CD4-positive, alpha-beta T cell (primary cell): ENCODE data around the gene ORM1. TPM values are rescaled to one million over a fixed set of nuclear protein-coding genes. Genes with fewer than 3 reads are reported as not detected.

ENCODE experiments used
- ATAC-seq: fragments of 200-7000 bp; cut with Tn5 transposase; one replicate; pipeline ENCODE4 v1.10.0; 2022; ENCODE audit warnings: mild to moderate bottlenecking; ENCODE audit not compliant: poor library complexity
- CTCF ChIA-PET: fragments of 350-600 bp; sonication (Branson Sonifier 250); formaldehyde crosslinking; loops from one replicate; lab custom pipeline; 2021; ENCODE audit warnings: antibody characterized with exemption, inconsistent platforms; lab: Charles Lee
- POLR2A ChIA-PET: fragments of 350-600 bp; sonication (Branson Sonifier 250); formaldehyde crosslinking; loops from one replicate; lab custom pipeline; 2021; ENCODE audit warnings: antibody characterized with exemption, inconsistent platforms; lab: Charles Lee
- DNase-seq, 14 experiments: peaks; one replicate each; pipeline ENCODE4 v3.0.0-alpha.2; 2013 to 2020; ENCODE audit warnings: mixed read lengths in 2 of 14
- H3K27ac ChIP-seq, 2 donors: one replicate each; pipeline versions ENCODE4 v1.5.1 to v1.7.0; 2013; ENCODE audit warnings: low read length in 2 of 2, low read depth in 1 of 2, mild to moderate bottlenecking in 1 of 2
- H3K27me3 ChIP-seq, 2 experiments: 1 replicate in 1 of 2; 2 replicates in 1 of 2; pipeline versions ENCODE4 v1.6.1 to v1.7.0; 2013; ENCODE audit warnings: low read length in 2 of 2, control low read depth in 1 of 2, mild to moderate bottlenecking in 1 of 2, moderate library complexity in 1 of 2; ENCODE audit not compliant: insufficient read depth in 2 of 2, control insufficient read depth in 1 of 2
- H3K36me3 ChIP-seq: one replicate; pipeline ENCODE4 v1.6.1; 2013; ENCODE audit warnings: low read length, control low read depth; ENCODE audit not compliant: insufficient read depth
- H3K4me1 ChIP-seq: one replicate; pipeline ENCODE4 v1.6.1; 2013; ENCODE audit warnings: low read length, control low read depth; ENCODE audit not compliant: insufficient read depth
- H3K4me3 ChIP-seq: one replicate; pipeline ENCODE4 v1.5.1; 2013; ENCODE audit warnings: mild to moderate bottlenecking, low read length, moderate library complexity
- H3K9me3 ChIP-seq, 2 experiments: 1 replicate in 1 of 2; 2 replicates in 1 of 2; pipeline versions ENCODE4 v1.6.1 to v1.7.0; 2013; ENCODE audit warnings: low read length in 2 of 2, mild to moderate bottlenecking in 2 of 2, control low read depth in 1 of 2, moderate library complexity in 1 of 2; ENCODE audit not compliant: control insufficient read depth in 1 of 2, insufficient read depth in 1 of 2
- H3K27ac Mint-ChIP-seq: one replicate; pipeline ENCODE4 v1.8.0; 2020; ENCODE audit warnings: mixed read lengths
- H3K27me3 Mint-ChIP-seq: one replicate; pipeline ENCODE4 v1.8.0; 2021; ENCODE audit warnings: mixed read lengths
- H3K36me3 Mint-ChIP-seq: one replicate; pipeline ENCODE4 v1.8.0; 2021; ENCODE audit warnings: low read depth, mixed read lengths
- H3K4me1 Mint-ChIP-seq: one replicate; pipeline ENCODE4 v1.8.0; 2021; ENCODE audit warnings: low read depth, mixed read lengths
- H3K4me3 Mint-ChIP-seq: one replicate; pipeline ENCODE4 v1.8.0; 2020; ENCODE audit warnings: mild to moderate bottlenecking, mixed read lengths
- H3K9me3 Mint-ChIP-seq: one replicate; pipeline ENCODE4 v1.8.0; 2020; ENCODE audit warnings: mixed read lengths
- intact Hi-C, 2 experiments: fragments of 100-400 bp; cut with DNase I in 1 of 2; cut with micrococcal nuclease in 1 of 2; formaldehyde crosslinking; loops; one replicate each; pipeline versions ENCODE4 v1.15.1 to v1.9.0; 2023 to 2025; cut with DNase I, micrococcal nuclease
- total RNA-seq, 174 experiments: library from RNA in 2 of 174; stranded (reverse) in 2 of 174; gene quantifications; one replicate each; pipeline ENCODE4 v1.2.3 and lab custom pipeline; 2021 to 2026
- TF ChIP-seq, protein P1 (sequence below): fragments of 200-600 bp; IDR thresholded peaks from one replicate; pipeline ENCODE4 v1.8.0; 2022; ENCODE audit warnings: antibody characterized with exemption, mild to moderate bottlenecking

Gene ORM1
- total RNA-seq, 2 experiments from 2014 or later, result not detected

DNA sequence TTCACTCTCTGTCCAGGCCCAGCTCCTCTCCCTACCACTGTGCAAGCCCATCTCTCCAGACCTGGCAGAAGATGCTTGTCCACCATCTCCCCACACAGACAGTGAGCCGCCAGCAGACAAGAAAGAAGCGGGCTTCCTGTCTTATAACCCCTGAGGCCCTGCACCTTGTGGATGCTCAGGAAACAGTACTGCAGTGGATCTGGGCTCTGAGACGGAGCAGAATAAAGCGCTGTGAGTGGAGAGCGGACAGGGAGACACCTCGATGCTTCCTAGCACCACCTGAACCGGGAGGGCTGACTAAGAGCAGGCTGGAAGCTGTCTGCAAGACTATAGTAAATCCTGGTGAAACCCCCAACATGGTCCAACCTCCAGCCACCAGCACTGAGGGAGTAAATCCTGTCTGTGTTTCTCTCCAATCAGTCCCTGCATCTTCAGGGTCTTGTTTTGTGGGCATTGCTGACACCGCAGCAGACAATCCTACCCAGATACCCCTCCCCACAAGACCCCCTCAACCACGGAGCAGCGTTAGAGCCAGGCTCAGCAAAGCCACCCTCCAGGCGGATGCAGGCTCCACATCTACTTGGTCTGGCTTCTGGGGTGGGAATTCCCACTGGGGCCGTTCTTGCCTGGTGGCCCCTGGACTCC, 25.5 kb downstream of the ORM1 start:
- no peaks in the 10 kb centered on the region for H3K9me3 Mint-ChIP-seq
- no peaks in the 10 kb centered on the region for H3K27me3 ChIP-seq

DNA sequence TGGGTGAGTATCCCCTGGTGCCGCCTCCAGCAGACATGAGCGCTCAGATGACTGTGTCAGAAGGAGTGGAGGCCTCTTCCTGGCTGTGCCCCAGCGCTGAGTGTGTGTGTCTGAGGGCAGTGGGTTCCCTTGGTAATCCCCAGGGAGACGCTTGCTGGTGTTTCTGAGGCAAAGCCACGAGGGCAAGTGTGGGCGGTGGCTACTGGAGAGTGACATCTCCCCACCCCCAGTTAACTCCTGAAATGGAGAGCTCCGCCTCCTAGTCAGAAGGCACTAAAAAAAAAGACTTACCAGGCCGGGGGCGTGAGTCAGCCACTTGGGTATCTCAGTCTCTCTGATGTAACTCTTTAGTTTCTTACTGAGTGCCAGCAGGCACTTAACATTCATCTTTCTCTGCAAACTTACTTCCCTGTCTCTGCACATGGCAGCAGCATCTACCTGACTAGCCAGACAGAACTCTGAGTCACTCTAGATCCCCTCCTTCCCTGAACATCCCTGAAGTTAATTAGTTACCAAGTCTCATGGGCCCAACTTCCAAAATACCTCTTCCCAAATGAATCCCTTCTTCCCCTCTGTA, 26.1 kb downstream of the ORM1 start:
- Mint-ChIP-seq H3K36me3 (peaks cover 97% of the 10 kb centered on the region), H3K4me1 (peaks cover 59% of the 10 kb centered on the region), H3K4me3 (peak overlapping the region; percentile 36), H3K27me3 (no peaks in the 10 kb centered on the region), H3K9me3 (no peaks in the 10 kb centered on the region), H3K27ac (peak overlapping the region; percentile 92)
- ChIA-PET POLR2A (interaction anchor here (1.0 kb wide), 2 partner anchors 20 to 46 kb away, joined by 3 read pairs; no protein-coding TSS in a partner anchor), CTCF (interaction anchor here (1.0 to 1.5 kb wide), 2 partner anchors 10 to 37 kb away, joined by 3 to 5 read pairs; no protein-coding TSS in a partner anchor)
- intact Hi-C loops, result loop anchor here (2.0 to 5.0 kb wide), 3 partner anchors 16 to 38 kb away; partner anchors contain the start of gene AKNA (in 1 of the 2)
- DNase-seq, result peak in 11 of 14 experiments; percentile 27 to 83 (median 58)
- no peak overlapping the region for H3K4me3 ChIP-seq
- no peaks in the 10 kb centered on the region for H3K9me3 ChIP-seq
- no peaks in the 10 kb centered on the region for H3K27me3 ChIP-seq
- H3K27ac ChIP-seq, result peak overlapping the region; percentile 61 to 66
- peaks cover 40% of the 10 kb centered on the region for H3K4me1 ChIP-seq
- TF ChIP-seq, protein P1, sequence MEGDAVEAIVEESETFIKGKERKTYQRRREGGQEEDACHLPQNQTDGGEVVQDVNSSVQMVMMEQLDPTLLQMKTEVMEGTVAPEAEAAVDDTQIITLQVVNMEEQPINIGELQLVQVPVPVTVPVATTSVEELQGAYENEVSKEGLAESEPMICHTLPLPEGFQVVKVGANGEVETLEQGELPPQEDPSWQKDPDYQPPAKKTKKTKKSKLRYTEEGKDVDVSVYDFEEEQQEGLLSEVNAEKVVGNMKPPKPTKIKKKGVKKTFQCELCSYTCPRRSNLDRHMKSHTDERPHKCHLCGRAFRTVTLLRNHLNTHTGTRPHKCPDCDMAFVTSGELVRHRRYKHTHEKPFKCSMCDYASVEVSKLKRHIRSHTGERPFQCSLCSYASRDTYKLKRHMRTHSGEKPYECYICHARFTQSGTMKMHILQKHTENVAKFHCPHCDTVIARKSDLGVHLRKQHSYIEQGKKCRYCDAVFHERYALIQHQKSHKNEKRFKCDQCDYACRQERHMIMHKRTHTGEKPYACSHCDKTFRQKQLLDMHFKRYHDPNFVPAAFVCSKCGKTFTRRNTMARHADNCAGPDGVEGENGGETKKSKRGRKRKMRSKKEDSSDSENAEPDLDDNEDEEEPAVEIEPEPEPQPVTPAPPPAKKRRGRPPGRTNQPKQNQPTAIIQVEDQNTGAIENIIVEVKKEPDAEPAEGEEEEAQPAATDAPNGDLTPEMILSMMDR, result no peak
- ATAC-seq, result peak; percentile 85
- peaks cover 91% of the 10 kb centered on the region for H3K36me3 ChIP-seq

More for the DNA sequence above, 25.5 kb downstream of the ORM1 start:
- Mint-ChIP-seq H3K4me3 (no peak overlapping the region), H3K4me1 (peaks cover 53% of the 10 kb centered on the region), H3K36me3 (peaks cover 97% of the 10 kb centered on the region), H3K27me3 (no peaks in the 10 kb centered on the region), H3K27ac (peak overlapping the region; percentile 92)
- TF ChIP-seq, protein P1, result no peak
- no peak for DNase-seq
- H3K9me3 ChIP-seq, result no peaks in the 10 kb centered on the region
- CTCF ChIA-PET, result interaction anchor here (1.0 to 1.5 kb wide), 2 partner anchors 9 to 38 kb away, joined by 3 to 5 read pairs; no protein-coding TSS in a partner anchor
- peak overlapping the region; percentile 61 to 66 for H3K27ac ChIP-seq
- POLR2A ChIA-PET, result interaction anchor here (0.9 to 1.9 kb wide), 4 partner anchors 17 to 47 kb away, joined by 3 to 7 read pairs (median 3); partner anchors contain the start of gene AKNA
- no peak for ATAC-seq
- H3K4me1 ChIP-seq, result peaks cover 40% of the 10 kb centered on the region
- intact Hi-C loops, result loop anchor here (2.0 to 5.0 kb wide), 3 partner anchors 16 to 39 kb away; partner anchors contain the start of gene AKNA (in 1 of the 2)
- peaks cover 91% of the 10 kb centered on the region for H3K36me3 ChIP-seq
- H3K4me3 ChIP-seq, result no peak overlapping the region

DNA sequence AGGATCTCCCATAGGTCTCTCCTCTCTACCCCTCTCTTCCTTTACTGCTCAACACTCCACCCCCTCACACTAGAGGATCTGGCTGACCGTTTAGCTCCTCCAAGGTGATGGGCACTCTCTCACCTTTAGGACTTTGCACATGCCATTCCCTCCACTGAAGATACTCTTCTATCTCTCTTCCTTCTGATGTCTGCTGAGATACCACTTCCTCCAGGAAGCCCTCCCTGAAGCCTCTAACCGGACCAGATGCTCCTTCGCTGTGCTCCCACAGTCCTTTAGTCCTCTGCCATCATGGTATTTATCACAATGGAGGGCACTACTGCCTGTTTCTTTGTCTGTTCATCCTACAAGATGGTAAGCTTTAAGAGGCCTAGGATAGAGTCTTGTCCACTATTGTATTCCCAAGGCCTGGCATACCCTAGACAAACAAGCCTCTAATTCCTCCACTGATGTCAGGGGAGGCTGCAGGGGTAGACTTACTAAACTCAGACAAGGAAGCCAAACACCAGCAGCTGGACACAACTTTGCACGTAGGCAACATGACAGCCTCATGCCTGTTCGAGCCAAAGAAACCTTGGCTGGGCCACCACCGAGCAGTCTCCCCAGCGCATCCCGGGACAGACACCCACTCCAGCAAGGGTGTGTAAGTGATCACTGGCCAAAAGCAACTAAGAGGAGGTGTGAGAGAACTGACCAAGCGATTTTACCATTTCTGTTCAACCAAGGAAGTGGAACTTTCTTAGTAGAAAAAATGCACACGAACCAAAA, 27.0 kb downstream of the ORM1 start:
- Mint-ChIP-seq H3K36me3 (peaks cover 94% of the 10 kb centered on the region), H3K27me3 (no peaks in the 10 kb centered on the region), H3K9me3 (no peaks in the 10 kb centered on the region), H3K27ac (peak overlapping the region; percentile 92), H3K4me3 (peak overlapping the region; percentile 11), H3K4me1 (peaks cover 55% of the 10 kb centered on the region)
- TF ChIP-seq, protein P1, result no peak
- no peak for ATAC-seq
- no peak for DNase-seq
- intact Hi-C loops, result loop anchor here (2.0 to 5.0 kb wide), 3 partner anchors 15 to 37 kb away; partner anchors contain the start of gene AKNA (in 2 of the 2)
- Histone ChIP-seq H3K4me3 (no peak overlapping the region), H3K27ac (peak overlapping the region; percentile 61 to 66), H3K4me1 (peaks cover 40% of the 10 kb centered on the region), H3K27me3 (no peaks in the 10 kb centered on the region), H3K9me3 (no peaks in the 10 kb centered on the region), H3K36me3 (peaks cover 85% of the 10 kb centered on the region)
- CTCF ChIA-PET, result interaction anchor here (0.7 to 1.5 kb wide), 3 partner anchors 11 to 17 kb away, joined by 3 to 5 read pairs (median 4); no protein-coding TSS in a partner anchor
- POLR2A ChIA-PET, result interaction anchor here (0.7 to 1.2 kb wide), 4 partner anchors 11 to 58 kb away, joined by 3 to 4 read pairs (median 3); partner anchors contain the start of gene AKNA
